Activated naive CD4-positive, alpha-beta T cell (primary cell): ENCODE measurements around the gene RBFOX2.

Experiments
- DNase-seq, 4 experiments: peaks; one replicate each; lab custom pipeline; 2025; lab: John Stamatoyannopoulos, UW

RBFOX2 gene

DNA sequence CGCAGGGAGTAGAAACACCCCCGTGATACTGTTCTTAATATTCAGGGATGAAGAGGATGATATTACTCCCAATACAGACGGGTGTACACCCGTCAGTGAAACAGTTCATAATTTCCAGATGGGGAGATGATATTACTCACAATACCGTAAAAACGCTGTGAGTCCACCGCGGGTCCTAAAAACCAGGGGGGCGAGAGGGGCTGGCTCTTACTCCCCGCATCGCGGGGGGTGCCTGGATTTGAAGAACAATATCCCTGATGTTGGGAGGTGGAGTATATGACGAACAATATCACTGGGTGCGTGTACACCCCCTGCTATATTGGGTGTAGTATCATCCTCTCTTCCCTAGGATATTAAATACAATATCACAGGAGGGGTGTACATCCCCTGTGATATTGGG is 331.5 kb downstream of the RBFOX2 start:
- no peak for DNase-seq

DNA sequence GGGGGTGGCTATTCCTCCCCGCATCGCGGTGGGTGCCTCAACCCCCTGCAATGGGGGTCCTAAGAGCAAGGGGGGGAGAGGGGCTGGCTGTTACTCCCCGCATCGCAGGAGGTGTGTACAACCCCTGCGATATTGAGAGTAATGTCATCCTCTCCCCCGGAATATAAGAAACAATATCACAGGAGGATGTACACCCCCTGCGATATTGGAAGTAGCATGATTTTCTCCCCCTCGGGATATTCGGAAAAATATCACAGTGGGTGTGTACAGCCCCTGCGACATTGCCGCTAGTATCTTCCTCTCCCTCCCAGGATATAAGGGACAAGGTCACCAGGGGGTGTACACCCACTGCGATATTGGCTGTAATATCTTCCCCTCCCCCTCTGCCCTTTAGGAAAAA is 333.4 kb downstream of the RBFOX2 start:
- no peak for DNase-seq

DNA sequence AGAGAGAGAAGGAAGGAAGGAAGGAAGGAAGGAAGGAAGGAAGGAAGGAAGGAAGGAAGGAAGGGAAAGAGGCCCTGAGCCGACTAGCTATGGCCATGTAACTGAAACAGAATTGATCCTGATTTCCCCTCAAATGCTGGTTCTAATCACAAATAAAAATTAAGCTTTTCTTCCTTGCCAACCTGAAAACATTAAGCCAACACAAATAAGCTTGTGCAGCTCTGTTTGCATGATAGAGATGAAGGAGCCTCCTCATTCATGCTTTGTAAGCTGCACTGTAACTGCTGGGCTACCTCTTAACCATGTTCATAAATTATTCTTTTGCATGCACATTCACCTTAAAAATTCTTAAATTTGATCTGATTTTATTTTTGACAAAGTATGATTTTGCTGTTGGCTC is 338.6 kb downstream of the RBFOX2 start:
- no peak for DNase-seq

DNA sequence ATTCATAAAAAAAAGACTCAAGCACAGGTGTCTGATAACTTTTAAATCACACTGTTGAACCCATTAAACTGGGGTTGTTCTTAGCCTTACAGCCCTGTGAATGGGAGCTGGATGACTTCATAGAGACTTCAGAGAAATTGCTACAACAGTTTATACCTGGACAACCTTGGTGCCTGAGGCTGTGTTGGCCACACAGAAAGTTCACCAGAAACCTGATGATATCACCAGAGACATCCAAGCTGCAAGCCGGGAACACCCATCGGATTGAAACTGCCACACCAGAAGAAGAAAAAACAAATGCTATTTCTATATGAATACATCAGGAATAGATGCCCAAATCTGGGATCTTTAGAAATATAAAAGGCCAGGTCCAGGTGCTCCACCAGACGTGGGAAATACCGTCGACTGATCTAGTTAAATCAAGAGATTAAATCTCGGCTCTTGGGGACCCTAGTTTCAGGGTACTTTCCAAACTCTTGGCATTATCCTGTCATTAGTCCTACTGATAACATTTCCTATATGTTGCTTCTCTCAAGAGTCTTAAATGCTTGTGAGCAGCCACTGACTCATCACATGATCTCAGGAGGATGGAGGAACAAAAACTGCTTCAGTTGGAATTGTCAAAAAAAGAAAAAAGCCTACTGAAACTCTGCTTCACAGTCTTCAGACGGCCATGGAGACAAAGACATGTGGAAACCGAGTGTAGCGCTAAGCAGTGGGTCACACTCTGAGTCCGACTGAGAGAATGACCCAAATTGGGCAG is 339.5 kb downstream of the RBFOX2 start:
- DNase-seq: no peak
